GM21360 (cell line): ENCODE data around the gene KLF2.

Experiments used
- ATAC-seq: cut with Tn5 transposase; IDR thresholded peaks from one replicate; pipeline ENCODE4 v1.9.1; 2021; ENCODE audit warnings: mild to moderate bottlenecking, moderate library complexity; ENCODE audit not compliant: unreplicated experiment

The KLF2 gene

GRCh38 chr19:16363133-16363851, 38.7 kb downstream of the KLF2 start:
- ATAC-seq, result no peak

DNA sequence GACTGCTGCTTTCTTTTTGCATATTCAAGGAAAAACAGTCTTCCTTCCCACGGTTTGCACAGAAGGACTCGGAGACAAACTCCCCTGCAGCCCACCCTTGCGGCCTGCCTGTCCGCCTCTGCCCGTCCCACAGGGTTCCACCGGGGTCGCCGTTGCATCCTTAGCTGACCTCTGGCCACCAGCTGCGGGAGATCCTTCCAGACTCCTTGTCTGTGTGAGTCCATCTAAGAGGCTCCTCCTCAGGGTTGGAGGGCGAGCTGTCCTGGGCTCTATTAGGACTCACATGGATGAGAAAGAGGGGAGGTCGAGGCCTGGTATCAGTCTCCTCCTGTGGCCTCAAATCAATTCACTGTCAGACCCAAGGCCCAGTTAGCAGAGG, 39.2 kb downstream of the KLF2 start:
- no peak for ATAC-seq

DNA sequence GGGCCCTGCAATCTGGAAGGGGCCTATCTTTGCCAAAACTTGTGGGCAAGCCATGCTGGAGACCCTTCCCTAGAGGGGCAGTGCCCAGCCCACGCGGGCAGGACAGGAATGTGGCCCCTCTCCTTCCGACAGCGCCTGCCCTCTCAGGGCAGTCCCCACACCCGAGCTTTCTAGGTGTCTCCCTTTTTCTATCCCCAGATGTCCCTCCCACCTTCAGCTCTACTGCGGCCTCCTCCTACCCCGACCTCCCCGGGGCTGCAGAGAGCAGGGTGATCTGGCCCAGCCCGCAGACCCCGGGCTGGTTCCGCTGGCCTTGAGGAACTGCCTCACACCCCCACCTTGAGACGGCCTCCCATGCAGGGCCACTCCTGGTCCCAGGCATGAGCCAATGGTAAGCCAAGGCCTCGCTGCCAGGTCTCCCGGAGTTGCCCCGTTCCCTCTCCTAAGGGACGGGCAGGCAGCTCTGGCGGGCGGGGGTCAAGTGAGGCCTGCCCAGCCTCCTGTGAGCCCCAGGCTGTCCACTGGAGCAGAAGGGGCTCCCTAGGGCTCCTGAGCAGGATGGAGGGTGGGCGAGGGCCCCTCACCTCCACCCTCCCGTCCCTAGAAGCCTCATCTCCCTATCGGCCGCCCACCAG, 39.7 kb downstream of the KLF2 start:
- no peak for ATAC-seq

DNA sequence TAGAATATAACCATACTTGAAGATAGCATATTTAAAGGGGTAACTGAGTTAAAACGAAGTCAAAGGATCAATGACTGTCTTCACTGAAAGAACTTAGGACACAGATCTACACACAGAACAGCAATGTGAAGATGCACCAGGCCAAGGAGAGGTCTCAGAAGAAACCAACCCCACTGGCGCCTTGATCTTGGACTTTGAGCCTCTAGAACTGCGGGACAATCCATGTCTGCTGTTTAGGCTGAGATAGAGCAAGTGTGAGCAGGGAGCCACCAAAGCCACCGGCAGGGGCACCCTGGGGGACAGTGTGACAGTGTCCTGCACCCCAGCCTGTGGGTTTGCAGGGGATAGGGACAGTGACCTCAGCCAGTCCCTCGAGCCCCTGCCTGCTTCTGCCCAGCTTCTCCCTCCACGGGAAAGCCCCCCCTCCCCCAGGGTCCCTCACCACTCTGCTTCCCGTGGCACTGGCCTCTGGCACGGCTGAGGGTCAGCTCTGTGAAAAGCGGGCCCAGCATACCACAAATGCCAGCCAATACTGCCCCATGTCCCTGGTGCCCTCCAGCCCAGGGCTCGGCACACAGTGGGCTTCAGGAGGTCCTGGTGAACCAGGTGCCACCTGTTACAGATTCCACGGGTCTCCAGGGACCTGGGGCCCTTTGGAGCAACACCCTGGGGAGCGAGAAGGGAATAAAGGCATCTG, 40.8 kb downstream of the KLF2 start:
- no peak for ATAC-seq

DNA sequence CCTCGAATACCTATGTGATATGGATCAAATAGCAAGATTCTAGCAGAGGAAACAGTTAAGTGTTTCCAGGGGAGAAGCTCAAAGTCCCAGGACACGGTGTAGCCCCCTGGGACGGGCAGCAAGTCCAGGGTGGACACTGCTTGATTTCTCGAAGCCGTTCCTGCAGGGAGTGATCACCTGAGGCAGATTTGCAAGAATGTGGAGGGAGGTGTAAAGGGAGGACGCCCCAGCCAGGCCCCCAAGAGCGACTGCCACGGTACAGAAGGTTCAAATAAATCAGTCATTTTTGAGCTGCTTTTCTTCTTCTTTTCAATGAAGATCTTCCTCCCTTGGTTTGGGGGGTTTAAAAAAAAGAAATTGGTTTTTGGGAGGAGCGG, 41.4 kb downstream of the KLF2 start:
- no peak for ATAC-seq

DNA sequence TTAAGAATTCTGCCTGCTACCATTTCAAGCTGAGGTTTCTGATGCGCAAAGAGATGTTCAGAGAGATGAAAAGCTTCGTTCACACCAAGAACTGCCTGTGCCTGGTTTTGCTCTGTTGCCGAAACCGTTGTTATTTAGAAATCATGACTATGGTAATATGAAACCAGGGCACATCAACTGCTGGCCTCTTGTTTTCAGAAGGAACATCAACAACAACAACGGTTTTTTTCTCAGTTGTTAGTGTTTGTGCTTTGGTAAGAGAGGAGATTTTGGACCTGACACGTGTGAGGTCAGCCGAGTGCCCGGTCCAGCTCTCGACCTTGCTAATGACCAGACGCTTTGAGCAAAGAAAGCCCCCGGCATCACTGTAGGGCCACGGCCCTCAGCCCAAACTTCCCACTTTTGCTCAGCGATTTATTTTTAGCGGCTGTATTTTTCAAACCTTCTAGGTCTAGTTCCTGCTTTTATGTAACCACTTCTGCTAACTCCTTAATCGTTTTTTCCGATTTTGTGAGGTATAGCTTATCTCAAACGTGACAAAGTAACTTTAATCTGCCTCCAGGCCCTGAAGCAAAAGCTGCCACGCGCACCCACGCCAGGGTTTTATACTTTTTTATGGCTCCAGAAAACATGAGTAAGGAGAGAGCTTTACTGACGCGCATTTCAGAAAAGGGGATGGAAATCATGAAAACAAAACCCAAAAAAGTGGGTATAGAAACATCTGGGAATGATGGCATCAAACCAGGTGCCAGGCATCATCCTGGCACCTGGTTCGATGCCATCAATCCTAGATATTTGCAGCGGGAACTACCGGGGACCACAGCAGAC, 42.0 kb downstream of the KLF2 start:
- no peak for ATAC-seq

DNA sequence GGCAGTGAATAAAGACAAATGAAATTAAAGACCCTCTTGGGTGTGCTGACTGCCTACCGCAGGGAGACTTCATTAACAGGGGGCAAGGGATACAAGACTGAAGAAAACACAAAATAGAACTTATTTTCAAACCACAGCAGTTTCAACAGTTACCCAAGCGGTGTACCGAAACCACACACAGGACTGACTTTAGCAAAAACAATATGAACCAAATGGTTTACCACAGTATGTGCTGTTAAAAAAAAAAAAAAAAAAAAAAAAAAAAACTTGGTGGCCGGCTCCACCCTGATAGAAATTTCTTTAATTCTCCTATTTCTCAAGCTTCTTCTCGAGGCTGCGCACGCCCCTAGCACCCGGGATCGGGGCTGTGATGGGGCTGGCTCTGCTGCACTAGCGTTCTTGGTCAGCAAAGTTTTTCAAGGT, 42.6 kb downstream of the KLF2 start:
- no peak for ATAC-seq

GRCh38 chr19:16368385-16369305, 44.0 kb downstream of the KLF2 start:
- no peak for ATAC-seq

- no peak for ATAC-seq
Observed at GRCh38 chr19:16369306-16369663, 44.7 kb downstream of the KLF2 start.

GRCh38 chr19:16369664-16370576, 45.3 kb downstream of the KLF2 start:
- no peak for ATAC-seq

- no peak for ATAC-seq
Observed at GRCh38 chr19:16370641-16371391, 46.2 kb downstream of the KLF2 start.

GRCh38 chr19:16371540-16371986, 46.9 kb downstream of the KLF2 start:
- ATAC-seq, result no peak

DNA sequence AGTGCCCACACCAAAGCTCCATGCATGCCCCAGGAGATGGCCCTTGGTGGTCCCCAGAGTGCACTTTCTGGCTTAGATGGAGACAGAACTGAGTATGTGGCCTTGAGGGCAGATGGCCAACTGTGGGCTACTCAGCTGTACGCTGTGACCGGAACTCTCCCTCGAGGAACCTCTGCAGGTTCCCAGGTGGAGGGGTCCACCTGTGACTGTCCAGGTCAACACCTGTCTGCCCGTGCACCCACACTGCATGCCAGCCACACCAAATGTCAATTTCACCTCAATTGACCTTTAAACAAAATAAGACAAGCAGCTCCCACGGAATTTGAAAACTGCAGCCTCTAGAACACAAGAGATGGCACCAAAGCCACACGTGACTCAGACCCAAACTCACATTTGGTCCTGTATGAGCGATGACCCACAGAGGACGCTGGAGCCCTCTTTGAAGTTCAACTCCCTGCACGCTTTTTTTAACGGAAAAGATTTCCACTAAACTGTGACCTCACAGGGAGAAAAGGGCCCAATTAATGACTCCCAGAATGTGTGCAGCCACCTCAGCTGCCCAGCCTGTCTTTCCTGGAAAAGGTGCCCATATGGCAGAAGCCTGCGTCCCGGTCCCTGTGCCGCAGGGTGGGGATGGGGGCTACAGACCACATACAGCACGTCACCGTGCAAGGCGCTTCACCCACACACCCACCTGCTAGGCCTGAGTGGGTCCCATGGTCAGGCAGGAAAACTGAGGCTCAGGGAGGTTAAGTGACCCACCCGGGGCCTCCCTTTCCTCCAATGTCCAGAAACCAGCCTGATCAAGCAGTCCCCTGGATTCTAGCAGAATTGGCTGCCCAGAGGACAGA, 47.7 kb downstream of the KLF2 start:
- no peak for ATAC-seq

GRCh38 chr19:16373079-16373478, 48.5 kb downstream of the KLF2 start:
- ATAC-seq, result no peak

DNA sequence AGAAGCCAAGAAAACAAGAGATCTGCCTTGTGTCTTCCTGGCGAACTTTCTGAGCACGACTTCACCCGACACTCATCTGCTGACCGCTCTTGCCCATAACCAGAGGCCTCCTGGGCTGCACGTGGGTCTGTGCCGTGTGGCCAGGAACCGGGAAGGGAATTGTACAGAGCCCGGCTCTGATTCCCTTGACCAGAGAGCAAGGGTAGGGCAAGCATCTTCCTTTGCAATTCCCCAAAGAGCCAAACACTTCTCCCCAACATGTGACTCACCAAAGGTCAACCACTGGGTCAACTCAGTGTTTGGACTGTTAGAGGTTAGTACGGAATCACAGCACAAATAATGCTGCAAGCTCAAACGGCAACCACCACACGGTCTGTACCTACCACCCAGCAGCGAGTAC, 48.9 kb downstream of the KLF2 start:
- ATAC-seq, result no peak

DNA sequence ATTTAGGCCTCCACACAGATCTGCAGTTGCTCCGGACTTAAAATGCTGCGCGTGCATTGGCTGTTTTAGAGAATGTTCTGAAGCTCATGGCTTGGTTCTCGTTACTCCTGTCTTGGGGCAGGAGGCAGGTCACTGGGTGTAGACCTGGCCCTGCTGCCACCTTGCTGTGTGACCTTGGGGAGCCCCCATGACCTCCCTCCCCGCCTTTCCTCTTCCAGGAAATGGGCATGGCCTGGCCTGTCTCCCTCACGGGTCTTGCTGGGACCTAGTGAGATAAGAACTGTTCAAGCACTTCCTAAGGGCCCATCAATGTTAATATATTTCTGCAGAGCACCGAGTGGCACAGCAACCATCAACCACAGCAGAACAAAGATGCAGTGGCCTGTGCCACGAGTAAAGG, 49.4 kb downstream of the KLF2 start:
- ATAC-seq, result no peak

GRCh38 chr19:16374436-16374835, 49.8 kb downstream of the KLF2 start:
- ATAC-seq, result no peak
